HG03045 (cell line): ENCODE measurements around the gene ZNF467.

ENCODE experiments used
- ATAC-seq: cut with Tn5 transposase; IDR thresholded peaks from one replicate; pipeline ENCODE4 v1.9.1; 2021; ENCODE audit warnings: mild to moderate bottlenecking, moderate library complexity; ENCODE audit not compliant: unreplicated experiment

The ZNF467 gene

GRCh38 chr7:149787428-149788299, 14.3 kb upstream of the ZNF467 start:
- no peak for ATAC-seq

DNA sequence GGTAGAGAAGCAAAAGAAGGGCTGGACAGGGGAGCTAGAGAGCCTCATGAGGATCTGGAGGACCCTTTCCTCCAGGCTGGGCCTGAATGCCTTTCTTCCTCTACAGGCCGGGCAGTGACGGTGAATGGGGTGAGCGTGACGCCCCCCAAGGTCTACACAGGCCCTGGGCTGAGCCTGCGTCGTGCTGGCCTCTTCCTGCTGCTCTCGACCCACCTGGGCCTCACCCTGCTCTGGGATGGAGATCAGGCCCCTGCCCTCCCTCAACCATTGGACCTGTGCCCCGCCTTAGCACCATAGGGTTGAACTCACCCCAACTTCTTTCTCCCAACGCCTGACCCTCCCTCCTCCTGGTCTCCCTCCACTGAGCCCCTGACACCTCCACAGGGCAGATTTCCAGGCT, 12.6 kb upstream of the ZNF467 start:
- no peak for ATAC-seq

DNA sequence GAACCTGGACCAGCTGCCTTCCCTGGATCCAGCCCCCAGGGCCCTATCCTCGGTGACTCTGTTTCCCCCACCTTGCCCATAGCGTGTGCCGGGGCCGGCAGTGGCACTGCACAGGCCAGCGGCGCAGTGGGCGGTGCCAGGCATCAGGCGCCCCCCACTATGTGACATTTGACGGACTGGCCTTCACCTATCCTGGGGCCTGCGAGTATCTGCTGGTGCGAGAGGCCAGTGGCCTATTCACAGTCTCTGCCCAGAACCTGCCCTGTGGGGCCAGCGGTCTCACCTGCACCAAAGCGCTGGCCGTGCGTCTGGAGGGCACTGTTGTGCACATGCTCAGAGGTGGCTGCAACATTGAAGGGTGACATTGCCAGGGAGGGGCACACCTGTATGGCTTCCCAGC, 12.0 kb upstream of the ZNF467 start:
- ATAC-seq = no peak

DNA sequence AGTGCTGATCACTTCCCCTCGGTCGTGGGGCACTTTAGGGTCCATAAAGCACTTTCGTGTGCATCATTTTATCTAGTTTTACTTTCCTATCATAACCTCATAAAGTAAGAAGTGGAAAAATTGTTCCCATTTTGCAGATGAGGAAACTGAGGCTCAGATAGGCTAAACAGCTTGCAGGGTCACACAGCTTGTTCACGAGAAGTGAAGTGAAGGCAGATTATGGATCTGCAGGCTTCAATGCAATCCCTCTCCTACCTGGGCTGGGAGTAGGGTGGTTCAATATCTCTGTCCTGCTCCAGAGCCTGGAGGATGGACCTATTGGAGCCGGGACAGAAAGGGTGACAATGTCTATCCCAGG, 10.8 kb upstream of the ZNF467 start:
- ATAC-seq = no peak

- no peak for ATAC-seq
Measured at GRCh38 chr7:149783386-149784250, 10.2 kb upstream of the ZNF467 start.

DNA sequence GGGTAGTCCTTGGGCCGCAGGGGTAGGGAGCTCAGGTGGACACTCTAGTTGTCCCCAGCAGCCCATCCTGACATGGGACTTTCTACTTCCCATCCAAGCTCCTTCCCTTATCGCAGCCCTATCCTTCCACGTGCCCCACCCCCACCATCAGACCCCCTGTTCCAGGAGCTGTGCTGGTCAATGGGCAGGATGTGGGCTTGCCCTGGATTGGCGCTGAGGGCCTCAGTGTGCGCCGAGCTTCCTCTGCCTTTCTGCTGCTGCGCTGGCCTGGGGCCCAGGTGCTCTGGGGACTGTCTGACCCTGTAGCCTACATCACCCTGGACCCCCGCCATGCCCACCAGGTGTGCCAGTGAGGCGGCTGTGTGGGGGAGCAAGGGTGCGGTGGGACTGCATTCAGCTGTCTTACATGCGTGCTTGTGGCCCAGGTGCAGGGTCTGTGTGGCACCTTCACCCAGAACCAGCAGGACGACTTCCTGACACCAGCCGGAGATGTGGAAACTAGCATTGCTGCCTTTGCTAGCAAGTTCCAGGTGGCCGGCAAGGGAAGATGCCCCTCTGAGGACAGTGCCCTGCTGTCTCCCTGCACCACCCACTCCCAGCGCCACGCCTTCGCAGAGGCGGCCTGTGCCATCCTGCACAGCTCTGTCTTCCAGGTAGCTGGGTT, 9.4 kb upstream of the ZNF467 start:
- no peak for ATAC-seq

DNA sequence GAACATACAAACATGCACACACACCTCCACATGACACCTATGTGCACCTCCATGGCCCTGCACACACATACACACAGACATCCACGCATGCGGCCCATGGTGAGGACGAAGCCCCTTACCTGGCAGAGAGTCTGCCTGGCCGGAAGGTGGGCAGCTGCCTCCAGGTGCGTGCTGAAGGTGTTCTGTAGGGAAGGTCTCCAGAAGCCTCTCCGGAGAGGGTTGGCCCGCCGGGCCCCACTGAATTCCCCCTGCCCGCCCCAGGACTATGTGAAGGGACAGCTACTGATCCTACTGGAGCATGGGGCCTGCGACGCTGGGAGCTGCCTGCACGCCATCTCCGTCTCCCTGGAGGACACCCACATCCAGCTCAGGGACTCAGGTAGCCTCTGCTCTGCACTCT, 8.5 kb upstream of the ZNF467 start:
- no peak for ATAC-seq

DNA sequence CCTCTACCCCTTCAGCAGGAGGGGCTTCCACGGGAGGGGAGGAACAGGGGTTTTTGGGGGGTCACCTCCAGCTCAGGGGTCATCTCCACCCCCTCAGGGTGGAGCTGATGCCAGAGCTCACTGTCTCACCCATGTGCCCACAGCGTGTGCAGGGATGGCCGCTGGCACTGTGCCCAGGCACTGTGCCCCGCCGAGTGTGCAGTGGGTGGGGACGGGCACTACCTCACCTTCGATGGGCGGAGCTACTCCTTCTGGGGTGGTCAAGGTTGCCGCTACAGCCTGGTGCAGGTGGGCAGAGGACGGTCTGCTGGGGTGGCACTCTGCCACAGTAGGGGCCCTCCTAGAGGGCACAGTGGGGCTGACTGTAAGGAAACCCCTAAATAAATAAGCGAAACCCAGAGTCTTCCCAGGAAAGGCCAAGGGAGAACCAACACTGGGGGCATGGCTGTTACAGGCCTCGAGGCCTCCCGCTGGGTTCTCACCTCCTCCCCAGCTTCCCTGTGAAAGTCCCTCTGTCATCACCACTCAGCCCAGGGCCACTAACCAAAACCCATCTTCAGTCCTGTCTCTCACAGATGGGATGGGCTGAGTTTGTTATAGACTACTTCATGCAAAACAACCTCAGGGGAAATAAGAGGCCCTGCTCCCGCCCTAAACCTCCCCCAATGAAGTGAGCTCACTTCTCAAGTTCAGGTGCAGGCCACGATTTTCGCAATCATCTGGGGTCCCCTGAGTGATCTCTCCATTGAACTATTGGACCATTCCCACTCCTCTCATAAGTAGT, 7.4 kb upstream of the ZNF467 start:
- ATAC-seq = no peak

DNA sequence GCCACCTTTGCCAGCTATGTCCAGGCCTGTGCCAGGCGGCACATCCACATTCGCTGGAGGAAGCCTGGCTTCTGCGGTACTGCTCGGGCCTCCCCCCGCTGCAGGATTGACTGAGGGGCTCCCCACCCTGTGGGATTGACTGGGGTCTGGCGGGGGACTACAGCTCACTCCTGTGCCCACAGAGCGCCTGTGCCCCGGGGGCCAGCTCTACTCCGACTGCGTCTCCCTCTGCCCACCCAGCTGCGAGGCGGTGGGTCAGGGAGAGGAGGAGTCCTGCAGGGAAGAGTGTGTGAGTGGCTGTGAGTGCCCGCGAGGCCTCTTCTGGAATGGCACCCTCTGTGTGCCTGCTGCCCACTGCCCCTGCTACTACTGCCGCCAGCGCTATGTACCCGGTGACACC, 6.7 kb upstream of the ZNF467 start:
- ATAC-seq = no peak

DNA sequence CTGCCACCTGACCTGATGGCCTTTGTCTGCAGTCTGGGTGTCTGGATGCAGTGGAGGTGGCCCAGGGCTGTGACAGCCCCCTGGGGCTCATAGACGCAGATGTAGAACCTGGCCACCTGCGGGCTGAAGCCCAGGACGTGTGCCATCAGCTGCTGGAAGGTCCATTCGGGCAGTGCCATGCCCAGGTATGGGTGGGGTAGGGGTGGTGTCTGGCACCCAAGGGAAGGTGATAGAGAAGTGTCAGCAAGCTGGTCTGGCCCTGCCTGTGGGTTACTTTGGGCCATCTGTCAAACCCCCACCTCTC, 6.1 kb upstream of the ZNF467 start:
- ATAC-seq = no peak

DNA sequence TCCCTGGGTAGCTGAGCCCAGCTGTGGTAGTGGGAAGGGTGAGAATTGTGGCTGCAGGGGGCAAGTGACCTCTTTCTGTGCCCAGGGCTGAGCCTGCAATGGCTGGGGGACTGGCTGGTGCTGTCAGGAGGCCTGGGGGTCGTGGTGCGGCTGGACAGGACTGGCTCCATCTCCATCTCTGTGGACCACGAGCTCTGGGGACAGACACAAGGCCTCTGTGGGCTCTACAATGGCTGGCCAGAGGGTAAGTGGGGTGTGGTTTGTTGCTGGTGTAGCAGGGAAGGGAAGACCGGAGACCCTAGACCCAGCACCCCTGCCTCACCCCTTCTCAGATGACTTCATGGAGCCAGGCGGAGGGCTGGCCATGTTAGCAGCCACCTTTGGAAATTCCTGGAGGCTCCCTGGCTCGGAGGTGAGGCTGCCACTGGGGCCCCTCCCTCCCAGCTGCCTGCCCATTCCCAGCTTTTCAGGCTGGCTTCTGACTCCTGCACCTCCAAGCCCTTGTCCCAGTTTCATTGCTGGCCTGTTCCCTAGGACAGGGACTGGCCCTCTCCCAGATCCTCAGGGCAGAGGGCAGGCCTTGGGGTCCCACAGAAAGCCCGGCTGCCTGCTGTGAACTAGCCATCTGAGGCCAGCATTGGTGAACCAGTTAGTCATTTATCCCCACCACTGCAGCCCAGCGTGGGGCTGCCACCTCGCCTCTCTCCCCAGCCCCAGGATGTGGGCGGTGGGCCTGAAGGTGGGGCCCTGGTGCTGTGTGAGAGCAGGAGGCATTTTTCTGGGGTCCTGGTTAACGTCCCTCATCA, 5.5 kb upstream of the ZNF467 start:
- no peak for ATAC-seq

GRCh38 chr7:149778327-149778637, 4.9 kb upstream of the ZNF467 start:
- ATAC-seq = no peak

DNA sequence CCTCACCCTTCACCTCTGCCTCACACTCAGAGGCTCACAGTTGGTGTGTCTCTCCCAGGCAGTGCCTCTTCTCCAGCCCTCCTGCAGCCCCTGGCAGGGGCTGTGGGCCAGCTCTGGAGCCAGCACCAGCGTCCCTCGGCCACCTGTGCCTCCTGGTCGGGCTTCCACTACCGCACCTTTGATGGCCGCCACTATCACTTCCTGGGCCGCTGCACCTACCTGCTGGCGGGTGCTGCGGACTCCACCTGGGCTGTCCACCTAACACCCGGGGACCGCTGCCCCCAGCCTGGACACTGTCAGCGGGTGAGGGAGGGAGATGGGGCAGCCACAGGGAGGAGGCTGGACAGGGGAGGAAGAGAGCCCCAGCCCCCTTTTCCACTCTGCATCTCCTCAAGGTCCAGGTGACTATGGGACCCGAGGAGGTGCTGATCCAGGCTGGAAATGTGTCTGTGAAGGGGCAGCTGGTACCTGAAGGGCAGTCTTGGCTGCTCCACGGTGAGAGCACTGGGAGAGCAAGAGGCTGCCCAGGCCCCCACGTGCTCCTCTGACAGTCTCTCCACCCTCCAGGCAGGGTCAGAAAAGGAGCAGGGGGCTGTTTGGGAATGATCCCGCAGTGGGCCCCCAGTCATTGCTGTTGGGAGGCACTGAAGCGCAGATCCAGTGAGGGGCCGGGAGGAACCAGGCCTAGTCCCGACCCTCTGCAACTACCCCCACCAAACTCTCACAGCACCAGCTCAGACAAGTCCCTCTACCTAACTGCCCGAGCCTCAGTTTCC, 4.4 kb upstream of the ZNF467 start:
- ATAC-seq = no peak

DNA sequence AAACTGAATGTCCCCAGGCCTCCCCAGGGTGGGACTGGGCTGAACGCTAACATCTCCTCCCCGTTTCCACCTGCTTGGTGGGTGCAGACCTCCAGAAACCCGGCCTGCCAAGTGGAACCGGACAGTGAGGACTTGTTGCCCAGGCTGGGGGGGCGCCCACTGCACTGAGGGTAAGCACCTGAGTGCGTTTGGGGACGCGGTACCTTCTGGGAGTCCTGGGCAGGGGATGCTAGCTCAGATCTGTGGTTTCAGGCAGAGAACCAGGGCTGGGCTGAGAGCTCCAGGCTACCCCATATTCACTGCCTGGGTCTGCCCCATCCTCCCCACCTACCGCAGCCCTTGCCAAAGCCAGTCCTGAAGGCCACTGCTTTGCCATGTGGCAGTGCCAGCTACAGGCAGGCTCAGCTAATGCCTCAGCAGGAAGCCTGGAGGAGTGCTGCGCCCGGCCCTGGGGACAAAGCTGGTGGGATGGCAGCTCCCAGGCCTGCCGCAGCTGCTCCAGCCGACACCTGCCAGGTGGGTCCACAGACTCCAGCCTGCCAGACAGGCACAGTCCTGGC, 3.5 kb upstream of the ZNF467 start:
- ATAC-seq = no peak

DNA sequence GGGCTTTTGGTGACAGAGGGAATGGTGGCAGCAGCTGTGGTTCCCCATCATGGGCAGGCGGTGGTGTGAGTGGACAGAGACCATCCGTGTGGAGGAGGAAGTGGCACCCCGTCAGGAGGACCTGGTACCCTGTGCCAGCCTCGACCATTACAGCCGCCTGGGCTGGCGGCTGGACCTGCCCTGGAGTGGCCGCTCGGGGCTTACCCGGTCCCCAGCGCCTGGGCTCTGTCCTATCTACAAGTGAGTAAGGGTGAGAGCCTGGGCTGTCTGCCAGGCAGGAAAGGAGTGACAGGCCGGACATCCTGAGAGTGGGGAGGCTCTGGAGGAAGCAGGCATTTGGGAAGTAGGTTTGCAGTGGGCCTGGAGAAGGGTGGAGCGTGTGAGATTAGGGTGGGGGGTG, 2.9 kb upstream of the ZNF467 start:
- no peak for ATAC-seq

- ATAC-seq = no peak
Measured at GRCh38 chr7:149775176-149775556, 1.8 kb upstream of the ZNF467 start.

DNA sequence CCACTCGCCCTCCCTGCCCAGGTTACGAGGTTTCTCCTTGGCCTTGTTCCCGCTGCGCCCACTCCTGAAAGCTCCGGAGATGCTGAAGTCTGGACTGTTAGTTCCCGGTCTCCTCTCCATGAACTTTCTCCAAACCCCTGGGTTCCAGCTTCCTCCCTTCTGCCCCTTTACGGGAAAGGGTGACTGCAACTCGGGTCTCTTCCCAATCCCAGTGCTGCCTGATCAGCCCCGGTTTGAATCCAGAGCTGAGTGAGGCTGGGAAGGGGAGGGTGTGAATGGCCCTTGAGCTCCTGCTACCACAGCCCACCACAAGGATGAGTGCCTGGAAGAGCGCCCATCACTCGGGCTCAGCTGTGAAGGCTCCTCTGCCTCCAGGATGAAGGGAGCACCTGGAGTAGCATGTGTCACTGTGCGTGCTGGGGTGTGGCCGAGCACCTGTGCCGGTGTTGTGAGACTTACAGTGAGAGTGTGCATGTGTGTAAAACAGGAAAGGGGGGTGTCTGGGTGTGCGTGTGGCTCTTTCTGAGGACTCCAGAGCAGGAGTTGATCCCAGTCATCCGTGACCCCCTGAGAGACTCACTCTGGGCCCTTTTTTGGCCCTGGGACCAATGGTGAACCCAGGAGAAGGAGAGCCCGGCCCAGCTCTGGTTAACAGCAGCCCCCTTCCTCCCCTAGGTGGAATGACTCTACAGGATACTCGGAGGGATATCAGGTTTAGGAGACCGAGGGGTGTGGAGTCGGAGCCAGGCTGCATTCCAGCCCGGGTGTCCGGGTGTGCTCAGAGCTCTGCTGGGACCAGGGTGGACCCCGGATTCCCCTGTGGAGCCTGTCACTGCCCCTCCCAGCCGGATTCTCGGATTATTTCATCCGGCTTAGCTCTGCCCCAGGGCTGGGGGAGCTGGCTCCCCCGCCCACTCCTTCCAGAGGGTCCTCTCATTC, 1.1 kb upstream of the ZNF467 start:
- ATAC-seq = no peak

DNA sequence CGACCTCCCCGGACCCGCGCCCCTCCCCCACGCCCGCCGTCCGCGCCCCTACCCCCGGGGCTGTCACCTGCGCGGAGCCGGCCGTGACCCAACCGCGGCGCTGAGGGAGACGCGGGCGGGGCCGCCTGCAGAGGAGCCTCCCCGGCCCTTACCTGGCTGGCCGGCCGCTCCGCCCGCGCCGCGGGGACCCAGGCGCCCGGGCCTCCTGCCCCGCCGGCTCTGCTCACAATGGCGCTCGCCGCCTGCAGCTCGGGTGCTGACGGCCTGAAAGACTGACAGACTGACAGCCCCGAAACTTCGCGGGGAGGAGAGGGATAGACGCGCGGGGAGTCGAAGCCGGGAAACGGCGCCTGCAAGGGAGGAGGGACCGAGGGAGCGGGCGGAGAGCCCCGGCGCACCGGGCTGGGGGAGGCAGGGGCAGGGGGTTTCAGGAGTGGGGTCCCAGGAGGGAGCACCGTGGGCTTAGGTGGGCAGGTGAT, 393 bp downstream of the ZNF467 start:
- ATAC-seq = no peak
